Measurements from ENCODE around the gene UBXN1.
"Not testable (repeated sequence)": the region's sequence is repeated elsewhere in the genome, so short reads cannot be mapped to it uniquely, and the experiment has no call there.

The UBXN1 gene

GRCh38 chr11:62708793-62709192, 29.9 kb upstream of the UBXN1 start:
- no peak for DNase-seq (ENCODE audit: low read depth in 2 of 2)

GRCh38 chr11:62708392-62708791, 29.5 kb upstream of the UBXN1 start:
- DNase-seq (ENCODE audit: low read depth in 2 of 2): no peak

DNA sequence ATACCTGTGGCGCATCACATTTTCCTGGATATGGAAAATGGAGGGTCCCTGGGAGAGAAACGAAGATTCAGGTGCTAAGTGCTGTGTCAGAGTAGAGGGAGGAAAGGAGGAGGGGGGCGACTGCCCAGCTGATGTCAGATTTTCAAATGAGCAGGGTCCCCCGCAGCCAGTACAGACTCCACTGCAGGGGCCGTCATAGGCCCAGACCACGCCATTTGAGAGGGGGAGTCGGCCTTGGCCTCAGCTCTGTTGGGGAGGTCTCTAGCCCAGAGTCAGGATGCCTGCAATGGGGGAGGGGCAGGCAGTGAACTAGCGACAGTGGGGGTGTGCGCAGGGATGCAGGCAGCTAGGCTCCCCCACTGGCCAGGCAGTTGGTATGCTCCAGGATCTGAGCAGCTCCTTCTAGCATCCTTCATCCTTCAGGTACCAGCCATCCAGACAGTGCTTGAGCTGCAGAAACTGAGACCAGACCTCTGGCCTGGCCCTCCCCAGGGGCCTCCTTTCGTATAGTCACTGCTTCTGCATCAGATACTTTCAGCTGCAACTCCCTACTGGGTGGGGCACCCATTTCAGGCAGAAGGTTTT, 28.5 kb upstream of the UBXN1 start, which contains the start of the genes BSCL2 and GNG3:
Gene BSCL2, minus strand, starts transcription at position 148 of the 585 bp plus-strand sequence. CDS start 229 bp downstream, outside the sequence.
Gene GNG3, plus strand, starts transcription at position 400 of the 585 bp plus-strand sequence. CDS start 620 bp downstream, outside the sequence.
- no peak for DNase-seq (ENCODE audit: low read depth in 2 of 2)

- no peak for DNase-seq (ENCODE audit: low read depth in 2 of 2)
These were observed 28.0 kb upstream of the UBXN1 start for GRCh38 chr11:62706850-62707247.

- peak; percentile 88 to 94 for DNase-seq (ENCODE audit: low read depth in 2 of 2)
These were observed 27.3 kb upstream of the UBXN1 start for GRCh38 chr11:62705880-62706849.

- DNase-seq (ENCODE audit: low read depth in 2 of 2): no peak
These were observed 26.5 kb upstream of the UBXN1 start for GRCh38 chr11:62705413-62705812.

GRCh38 chr11:62703921-62704320, 25.0 kb upstream of the UBXN1 start:
- not testable (repeated sequence) for DNase-seq (ENCODE audit: low read depth in 2 of 2)

DNA sequence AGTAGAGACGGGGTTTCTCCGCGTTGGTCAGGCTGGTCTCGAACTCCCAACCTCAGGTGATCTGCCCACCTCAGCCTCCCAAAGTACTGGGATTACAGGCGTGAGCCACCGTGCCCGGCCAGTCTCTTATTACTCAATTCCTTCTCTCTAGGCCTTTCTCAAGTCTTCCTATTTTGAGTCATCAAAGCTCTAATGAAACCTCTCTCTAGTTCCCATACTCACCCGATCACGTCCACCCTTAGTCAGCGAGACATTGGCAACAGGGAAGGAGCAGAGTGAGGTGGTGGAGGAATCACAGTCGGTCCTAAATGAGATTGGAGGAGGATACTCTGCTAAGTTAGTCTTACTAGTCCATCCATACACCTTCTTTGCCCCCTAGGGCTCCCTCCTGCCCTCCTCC, 23.4 kb upstream of the UBXN1 start:
- no peak for DNase-seq (ENCODE audit: low read depth in 2 of 2)

DNA sequence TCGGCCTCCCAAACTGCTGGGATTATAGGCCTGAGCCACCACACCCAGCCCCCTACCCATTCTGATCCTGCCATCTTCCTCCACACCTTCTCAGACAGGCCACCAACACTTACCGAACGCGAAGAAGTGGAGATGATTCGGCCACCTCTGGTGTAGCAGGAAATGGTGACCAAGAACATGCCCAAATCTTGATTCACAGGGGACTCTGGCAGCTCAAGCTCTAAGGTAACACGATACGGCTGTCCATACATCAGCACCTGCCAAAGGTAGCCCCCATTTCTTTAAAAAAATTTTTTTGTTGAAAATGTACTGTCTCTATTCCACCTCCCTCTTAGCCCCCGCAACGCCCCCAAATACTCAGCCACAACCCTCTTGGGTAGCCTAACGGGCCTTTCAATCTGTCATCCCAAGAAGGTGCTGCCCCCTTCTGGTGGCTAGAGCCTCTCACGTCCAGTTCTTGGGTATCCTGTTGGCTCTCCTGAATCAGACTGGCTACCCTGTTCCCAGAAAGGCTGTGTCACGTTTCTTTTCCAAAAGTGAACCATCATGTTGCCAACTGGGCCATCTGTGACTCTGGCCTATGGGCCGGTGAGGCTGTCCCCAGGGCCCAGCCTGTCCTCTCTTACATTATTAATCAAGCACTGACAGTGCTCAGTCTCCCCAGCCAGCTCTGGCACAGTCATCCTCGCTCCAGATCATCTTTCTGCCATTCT, 15.7 kb upstream of the UBXN1 start:
- DNase-seq (ENCODE audit: low read depth in 2 of 2): peak; percentile 60

DNA sequence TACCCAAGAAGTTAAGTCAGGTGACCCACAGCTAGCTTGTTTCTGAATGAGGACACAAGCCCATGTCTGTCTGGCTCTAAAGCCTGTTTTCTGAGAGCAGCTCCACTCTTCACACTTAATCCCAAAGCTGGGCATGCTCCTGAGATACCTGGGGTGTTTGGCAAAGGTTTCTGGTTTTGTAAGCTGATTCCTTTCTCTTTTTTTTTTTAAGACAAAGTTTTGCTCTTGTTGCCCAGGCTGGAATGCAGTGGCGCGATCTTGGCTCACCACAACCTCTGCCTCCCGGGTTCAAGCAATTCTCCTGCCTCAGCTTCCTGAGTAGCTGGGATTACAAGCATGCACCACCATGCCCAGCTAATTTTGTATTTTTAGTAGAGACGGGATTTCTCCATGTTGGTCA, 14.8 kb upstream of the UBXN1 start:
- DNase-seq (ENCODE audit: low read depth in 2 of 2): not testable (repeated sequence)

DNA sequence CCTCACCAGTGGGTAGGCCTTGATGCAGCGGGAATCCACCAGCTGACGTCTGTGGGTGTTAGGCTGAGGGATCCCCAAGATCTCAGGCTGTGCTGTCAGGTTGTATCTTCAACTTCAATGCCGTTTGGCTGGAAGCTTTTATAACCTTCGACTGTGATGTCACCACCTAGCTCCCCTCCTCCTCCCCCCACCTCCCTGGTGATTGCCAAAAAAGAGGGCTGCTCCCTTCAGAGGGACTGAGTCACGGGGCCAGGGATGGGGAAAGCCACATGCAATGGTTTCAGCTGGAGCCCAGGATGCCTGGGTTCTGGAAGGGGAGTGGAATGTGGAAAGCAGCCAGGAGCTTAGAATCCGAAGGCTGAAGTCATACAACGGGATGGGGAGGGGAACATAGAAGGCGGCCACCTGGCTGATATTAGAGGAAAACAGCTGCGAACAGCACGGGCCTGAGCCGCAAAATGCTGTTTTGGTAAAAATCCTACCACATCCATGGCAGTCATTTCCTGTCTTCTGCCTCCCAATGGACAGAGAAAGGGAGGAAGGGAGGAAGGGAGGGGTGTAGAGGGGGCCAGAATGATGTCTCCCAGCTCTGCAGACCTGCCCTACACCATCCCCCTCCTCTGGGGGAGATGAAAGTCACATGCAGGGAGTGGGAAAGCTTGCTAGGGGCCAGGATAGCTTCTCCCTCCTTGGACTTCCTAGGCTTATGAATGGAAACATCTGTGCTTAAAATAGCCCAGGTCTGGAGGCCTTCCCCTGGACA, 10.7 kb upstream of the UBXN1 start, which contains the start of gene LRRN4CL:
Gene LRRN4CL, minus strand, starts transcription at position 110 of the 763 bp plus-strand sequence. CDS start 1,022 bp downstream, outside the sequence.
- no peak for DNase-seq (ENCODE audit: low read depth in 2 of 2)

- DNase-seq (ENCODE audit: low read depth in 2 of 2): no peak
These were observed 9.6 kb upstream of the UBXN1 start for GRCh38 chr11:62688491-62688890.

GRCh38 chr11:62687508-62688396, 8.9 kb upstream of the UBXN1 start:
- DNase-seq (ENCODE audit: low read depth in 2 of 2): no peak

GRCh38 chr11:62682518-62682917, 3.6 kb upstream of the UBXN1 start:
- DNase-seq (ENCODE audit: low read depth in 2 of 2): no peak

GRCh38 chr11:62680825-62681240, 2.0 kb upstream of the UBXN1 start:
- DNase-seq (ENCODE audit: low read depth in 2 of 2): no peak

DNA sequence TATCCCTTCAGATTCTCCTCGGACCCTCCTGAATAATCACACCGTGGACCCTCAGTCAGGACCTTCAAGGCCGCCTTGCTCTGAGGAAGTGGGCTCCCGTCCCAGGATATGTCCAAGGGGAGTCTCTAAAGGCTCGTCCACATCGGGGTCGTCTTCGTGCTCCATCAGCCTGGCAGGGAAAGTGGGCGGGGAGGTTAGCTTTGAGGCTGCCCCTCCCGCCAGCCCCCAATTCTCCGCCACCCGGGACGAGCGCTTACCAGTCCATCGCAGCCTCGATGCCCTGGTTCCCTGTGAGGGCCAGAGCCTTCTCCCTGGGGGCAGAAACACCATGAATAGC, 472 bp downstream of the UBXN1 start:
- DNase-seq (ENCODE audit: low read depth in 2 of 2): no peak

GRCh38 chr11:62677714-62678113, 1.2 kb downstream of the UBXN1 start:
- no peak for DNase-seq (ENCODE audit: low read depth in 2 of 2)

- DNase-seq (ENCODE audit: low read depth in 2 of 2): no peak
These were observed 1.7 kb downstream of the UBXN1 start for GRCh38 chr11:62677156-62677555.

DNA sequence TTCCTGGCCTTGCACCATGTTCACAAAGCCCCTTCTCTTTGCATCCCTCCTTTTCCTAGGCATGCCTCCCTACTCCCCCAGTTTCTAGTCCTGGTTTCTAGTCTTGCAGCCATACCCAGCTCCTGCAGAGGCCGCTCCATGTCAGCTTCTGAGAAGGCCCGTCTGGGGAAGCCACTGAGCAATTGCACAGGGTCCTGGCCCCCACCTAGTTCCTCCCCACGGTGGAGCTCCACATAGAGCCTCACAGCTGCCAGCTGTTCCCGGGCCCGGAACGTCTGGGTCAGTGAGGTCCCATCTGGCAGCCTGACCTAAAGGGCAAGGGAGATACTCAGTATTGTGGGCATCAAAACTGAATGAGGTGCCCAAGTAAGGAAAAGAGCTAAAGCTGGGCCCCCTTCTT, 2.2 kb downstream of the UBXN1 start:
- no peak for DNase-seq (ENCODE audit: low read depth in 2 of 2)

- DNase-seq (ENCODE audit: low read depth in 2 of 2): not testable (repeated sequence)
These were observed 3.5 kb downstream of the UBXN1 start for GRCh38 chr11:62675415-62675814.

GRCh38 chr11:62673196-62673525, 5.7 kb downstream of the UBXN1 start:
- DNase-seq (ENCODE audit: low read depth in 2 of 2): no peak
